Colon (tissue), 2 donors: ENCODE data around the gene WDR37.

Experiments
- FAIRE-seq: peaks from 2 replicates; lab custom pipeline; 2012; peaks lifted over from hg19 to GRCh38; lab: Jason Lieb, UNC
- donor health status: control.
- donor health status: control.

WDR37 gene

DNA sequence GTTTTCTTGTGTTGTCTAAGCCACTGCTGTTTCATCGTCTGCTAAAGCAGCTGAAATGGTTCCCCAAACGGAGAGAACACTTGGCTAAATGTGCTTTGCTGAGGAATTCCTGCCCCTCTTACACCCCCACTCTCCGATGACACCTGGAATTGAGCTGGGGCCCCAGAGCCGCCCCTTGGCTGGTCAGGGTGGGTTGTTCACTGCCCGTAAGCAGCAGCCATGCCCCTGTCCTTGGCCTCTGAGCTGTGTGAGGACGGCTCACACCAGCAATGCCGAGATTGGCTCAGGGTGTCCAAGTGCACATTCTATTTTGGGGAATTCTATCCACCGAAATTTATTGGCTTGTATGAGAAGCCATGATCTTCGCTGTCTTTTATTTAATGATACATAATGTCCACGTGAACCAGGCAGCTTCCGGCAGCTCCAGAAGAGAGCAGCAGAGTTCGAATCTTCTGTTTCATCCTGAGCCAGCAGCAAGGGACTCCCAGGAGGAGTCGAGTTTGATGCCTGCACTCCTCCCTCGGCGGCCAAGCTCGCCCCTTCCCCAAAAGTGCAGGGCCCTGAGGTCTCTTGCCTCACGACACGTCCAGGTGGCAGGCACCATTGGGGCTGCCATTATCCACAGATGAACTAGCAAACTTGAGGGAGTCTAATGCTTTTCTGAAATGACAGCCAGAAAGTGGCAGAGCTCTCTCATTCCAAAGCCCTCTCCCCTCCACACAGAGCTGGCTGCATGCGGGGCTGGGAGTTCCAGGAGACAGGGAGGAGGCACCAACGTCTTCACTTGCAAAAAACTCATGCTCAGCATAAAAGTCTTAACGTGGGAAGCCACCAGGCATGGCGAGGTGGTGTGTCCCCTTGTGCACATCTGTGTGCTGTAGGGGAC is 114.0 kb downstream of the WDR37 start:
- FAIRE-seq = no peak

- no peak for FAIRE-seq
These were observed 114.6 kb downstream of the WDR37 start for GRCh38 chr10:1170867-1171180.

DNA sequence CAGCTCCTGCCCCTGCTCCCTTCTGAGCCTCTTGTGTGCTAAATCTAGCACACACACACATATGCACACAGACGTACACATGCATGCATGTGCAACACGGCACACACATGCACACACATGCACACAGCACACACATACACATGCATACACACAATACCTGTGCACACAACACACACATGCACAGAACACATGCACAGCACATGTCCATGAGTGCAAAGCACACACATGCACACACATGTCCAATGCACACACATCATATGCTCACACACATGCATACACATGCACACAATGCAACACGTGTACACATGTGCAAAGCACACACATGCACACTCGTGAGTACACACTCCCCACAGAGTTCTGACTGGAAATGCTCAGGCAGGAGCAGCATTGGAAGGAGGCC is 115.0 kb downstream of the WDR37 start:
- FAIRE-seq = no peak

DNA sequence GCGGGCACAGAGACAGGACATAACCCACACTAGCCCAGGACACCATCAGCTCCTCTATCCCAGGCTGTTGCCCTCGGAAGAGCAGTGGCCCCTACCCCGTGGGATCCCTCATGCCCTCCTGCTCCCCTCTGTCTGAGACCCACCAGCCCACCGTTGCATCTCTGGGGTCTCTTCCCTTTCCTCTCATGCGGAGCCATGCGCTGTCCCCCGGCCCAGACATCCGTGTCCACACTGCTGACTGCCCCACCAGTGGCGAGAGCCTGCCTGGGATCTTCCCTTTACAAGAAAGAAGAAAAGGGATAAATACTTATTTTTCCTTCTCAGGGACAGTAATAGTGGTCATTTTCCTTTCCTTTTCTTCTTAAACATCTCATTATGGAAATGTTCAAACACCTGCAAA is 115.4 kb downstream of the WDR37 start:
- FAIRE-seq = no peak

DNA sequence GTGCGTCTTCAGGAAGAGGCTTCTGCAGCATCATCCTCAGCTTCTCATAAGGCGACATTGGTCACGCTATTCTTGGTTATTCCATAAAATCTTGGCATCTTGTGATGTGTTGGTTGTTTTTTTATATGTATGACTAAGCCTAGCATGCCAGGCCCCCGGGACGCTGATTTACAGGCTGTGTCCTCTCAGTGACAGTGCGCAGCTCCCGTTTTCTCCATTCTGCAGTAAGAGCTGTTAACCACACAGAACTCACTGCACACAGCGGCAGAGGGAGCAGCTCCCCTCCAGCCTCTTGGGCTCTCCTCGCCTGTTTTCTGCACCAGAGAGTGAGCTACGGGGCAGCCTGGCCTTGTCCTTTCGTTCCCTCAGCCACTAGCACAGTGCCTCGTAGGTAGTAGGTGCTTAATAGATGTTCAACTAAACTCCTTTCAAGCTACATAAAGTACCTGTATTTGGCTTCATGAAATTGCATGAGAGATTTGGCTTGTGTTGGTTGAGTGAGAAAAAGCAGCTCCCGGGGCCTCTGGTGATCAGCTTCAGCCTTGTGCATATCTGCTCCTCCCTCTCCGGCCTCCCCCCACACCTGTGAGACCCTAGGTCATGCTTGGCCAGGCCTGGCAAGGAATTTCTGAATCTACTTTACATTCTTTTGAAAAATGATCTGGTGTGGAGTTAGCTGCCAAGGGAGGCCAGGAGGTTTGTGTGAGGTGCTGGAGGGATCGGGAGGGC is 116.2 kb downstream of the WDR37 start:
- FAIRE-seq = no peak

DNA sequence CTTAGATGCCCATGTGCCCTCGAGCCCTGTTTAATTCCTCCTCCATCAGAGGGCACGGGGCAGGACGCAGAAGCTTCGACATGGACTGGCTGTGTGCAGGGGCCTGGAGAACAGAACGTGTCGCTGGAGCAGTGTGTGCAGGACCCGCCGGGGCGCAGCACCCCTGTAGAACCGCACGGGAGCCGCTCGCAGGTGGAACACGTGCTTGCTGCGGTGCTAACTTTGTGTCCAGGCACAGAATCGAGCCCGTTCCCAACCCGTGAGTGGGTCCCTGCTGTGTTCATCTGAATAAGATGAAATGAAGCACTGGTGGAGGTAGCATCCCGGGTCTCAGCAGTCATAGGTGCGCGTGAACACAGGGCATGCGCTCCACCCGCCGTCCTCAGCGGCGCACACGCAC is 116.9 kb downstream of the WDR37 start:
- no peak for FAIRE-seq

DNA sequence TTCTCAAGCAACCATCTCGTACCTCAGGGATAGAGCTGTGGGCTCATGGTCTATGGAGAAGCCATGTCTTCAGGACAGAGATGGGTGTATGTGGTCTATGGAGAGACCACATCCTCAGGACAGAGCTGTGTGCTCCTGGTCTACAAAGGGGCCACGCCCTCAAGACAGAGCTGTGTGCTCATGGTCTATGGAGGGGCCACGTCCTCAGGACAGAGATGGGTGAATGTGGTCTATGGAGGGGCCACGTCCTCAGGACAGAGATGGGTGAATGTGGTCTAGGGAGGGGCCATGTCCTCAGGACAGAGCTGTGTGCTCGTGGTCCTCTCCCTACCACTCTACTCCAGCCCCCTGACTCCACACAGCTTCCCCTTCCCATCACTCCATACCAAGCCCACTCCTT is 117.8 kb downstream of the WDR37 start:
- no peak for FAIRE-seq

DNA sequence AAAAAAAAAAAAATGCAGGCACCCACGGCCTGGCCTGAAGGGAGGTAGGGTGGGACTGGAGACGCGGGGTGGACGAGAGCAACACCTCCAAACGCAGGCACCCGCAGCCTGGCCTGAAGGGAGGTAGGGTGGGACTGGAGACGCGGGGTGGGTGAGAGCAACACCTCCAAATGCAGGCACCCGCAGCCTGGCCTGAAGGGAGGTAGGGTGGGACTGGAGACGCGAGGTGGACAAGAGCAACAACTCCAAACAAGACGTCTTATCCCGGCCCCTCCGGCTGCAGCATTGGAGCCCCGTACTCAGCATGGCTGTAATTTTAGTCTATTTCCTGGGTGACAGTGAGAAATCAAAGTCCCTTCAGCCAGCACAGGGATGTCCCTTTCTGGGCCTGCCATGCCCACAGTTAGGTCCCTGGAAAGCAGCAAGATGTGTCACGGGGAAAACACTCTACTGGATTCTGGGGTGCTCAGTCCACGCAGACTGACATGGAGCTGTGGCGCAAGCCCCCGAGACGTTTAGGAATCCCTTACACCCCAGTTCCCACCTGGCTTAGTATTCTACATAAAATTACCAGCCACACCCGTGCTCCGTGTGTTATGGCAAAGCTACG is 119.9 kb downstream of the WDR37 start:
- FAIRE-seq = no peak

- FAIRE-seq = no peak
These were observed 121.8 kb downstream of the WDR37 start for GRCh38 chr10:1177936-1178335.

GRCh38 chr10:1178506-1178905 is 122.3 kb downstream of the WDR37 start:
- no peak for FAIRE-seq

GRCh38 chr10:1179346-1180070 is 123.3 kb downstream of the WDR37 start:
- FAIRE-seq = no peak

DNA sequence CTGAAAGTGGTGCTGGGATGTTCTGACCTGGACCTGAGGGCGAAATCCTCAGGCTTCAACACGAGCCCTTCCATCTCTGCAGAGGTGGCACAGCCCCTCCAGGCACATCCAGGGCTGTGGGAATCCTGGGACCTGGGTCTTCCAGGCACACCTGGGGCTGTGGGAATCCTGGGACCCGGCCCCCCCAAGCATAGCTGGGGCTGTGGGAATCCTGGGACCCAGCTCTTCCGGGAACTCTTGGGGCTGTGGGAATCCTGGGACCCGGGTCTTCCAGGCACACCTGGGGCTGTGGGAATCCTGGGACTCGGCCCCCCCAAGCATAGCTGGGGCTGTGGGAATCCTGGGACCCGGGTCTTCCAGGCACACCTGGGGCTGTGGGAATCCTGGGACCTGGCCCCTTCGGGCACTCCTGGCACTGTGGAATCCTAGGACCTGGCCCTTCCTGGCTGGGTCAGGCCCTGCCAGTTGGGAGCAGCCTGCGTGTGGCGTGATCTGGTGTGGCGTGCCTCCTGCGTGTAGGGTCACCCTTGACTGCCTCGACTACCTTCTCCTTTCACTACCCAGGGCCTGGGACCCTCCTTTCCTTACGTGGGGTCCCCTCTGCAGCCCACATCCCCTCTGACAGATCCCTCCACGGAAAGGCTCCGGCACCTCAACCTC is 124.0 kb downstream of the WDR37 start:
- no peak for FAIRE-seq

DNA sequence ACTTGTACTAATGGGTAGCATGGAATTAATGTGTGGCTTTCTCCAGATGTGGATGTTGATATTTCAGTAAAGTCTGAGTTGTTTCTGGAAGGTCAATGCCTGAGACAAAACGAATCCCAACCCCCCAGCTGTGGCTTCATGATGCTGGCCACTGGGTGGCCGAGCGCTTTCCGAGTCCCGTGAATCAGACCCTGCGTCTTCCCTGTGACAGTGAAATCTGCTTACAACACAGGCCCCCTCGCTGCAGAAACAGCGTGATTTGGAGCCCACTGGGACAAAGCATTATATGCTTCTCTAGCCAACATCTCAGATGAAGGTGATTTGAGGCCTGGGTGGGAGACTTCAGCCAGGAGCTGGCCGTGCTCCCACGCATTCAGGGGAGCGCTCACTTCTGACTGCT is 124.7 kb downstream of the WDR37 start:
- FAIRE-seq = no peak
